Measurements from ENCODE around the gene EN2. TPM values are rescaled to one million over a fixed set of nuclear protein-coding genes. Genes with fewer than 3 reads are reported as not detected.

Gene EN2
- total RNA-seq, 1 donor from 2014 or later = not detected

GRCh38 chr7:155450558-155450969 lies 7.4 kb upstream of the EN2 start:
- intact Hi-C loops (cut with micrococcal nuclease) = loop anchor here (2.0 to 10.0 kb wide), 3 partner anchors 60 to 1557 kb away; no protein-coding TSS in a partner anchor

GRCh38 chr7:155450970-155451801 lies 6.7 kb upstream of the EN2 start:
- intact Hi-C loops (cut with micrococcal nuclease) = loop anchor here (2.0 to 10.0 kb wide), 3 partner anchors 60 to 1556 kb away; no protein-coding TSS in a partner anchor

- intact Hi-C loops (cut with micrococcal nuclease) = loop anchor here (2.0 to 10.0 kb wide), 4 partner anchors 15 to 1557 kb away; no protein-coding TSS in a partner anchor
These were observed 6.1 kb upstream of the EN2 start for GRCh38 chr7:155451840-155452239.

GRCh38 chr7:155452505-155453295 lies 5.2 kb upstream of the EN2 start:
- intact Hi-C loops (cut with micrococcal nuclease) = loop anchor here (2.0 to 10.0 kb wide), 3 partner anchors 14 to 1558 kb away; no protein-coding TSS in a partner anchor

GRCh38 chr7:155453296-155454182 lies 4.4 kb upstream of the EN2 start:
- intact Hi-C loops (cut with micrococcal nuclease) = loop anchor here (2.0 to 10.0 kb wide), 4 partner anchors 13 to 1559 kb away; no protein-coding TSS in a partner anchor

GRCh38 chr7:155454183-155455112 lies 3.5 kb upstream of the EN2 start:
- intact Hi-C loops (cut with micrococcal nuclease) = loop anchor here (2.0 to 10.0 kb wide), 3 partner anchors 74 to 1560 kb away; no protein-coding TSS in a partner anchor

- intact Hi-C loops (cut with micrococcal nuclease) = loop anchor here (2.0 to 10.0 kb wide), 2 partner anchors 74 to 1560 kb away; no protein-coding TSS in a partner anchor
These were observed 2.7 kb upstream of the EN2 start for GRCh38 chr7:155455132-155455693.

GRCh38 chr7:155455776-155456737 lies 1.9 kb upstream of the EN2 start:
- intact Hi-C loops (cut with micrococcal nuclease) = loop anchor here (2.0 to 10.0 kb wide), 2 partner anchors 75 to 1561 kb away; no protein-coding TSS in a partner anchor

GRCh38 chr7:155456738-155457543 lies 988 bp upstream of the EN2 start:
- intact Hi-C loops (cut with micrococcal nuclease) = loop anchor here (10.0 kb wide), 1 partner anchor 1562 kb away; no protein-coding TSS in a partner anchor

GRCh38 chr7:155457544-155458110 lies 302 bp upstream of the EN2 start:
- intact Hi-C loops (cut with micrococcal nuclease) = loop anchor here (10.0 kb wide), 1 partner anchor 1563 kb away; no protein-coding TSS in a partner anchor

- intact Hi-C loops (cut with micrococcal nuclease) = loop anchor here (10.0 kb wide), 1 partner anchor 1564 kb away; no protein-coding TSS in a partner anchor
These were observed 1.2 kb downstream of the EN2 start for GRCh38 chr7:155458878-155459699.

- intact Hi-C loops (cut with micrococcal nuclease) = loop anchor here (10.0 kb wide), 1 partner anchor 1565 kb away; no protein-coding TSS in a partner anchor
These were observed 2.0 kb downstream of the EN2 start for GRCh38 chr7:155459700-155460461.

- intact Hi-C loops (cut with micrococcal nuclease) = no loop called here
These were observed 3.1 kb downstream of the EN2 start for GRCh38 chr7:155460926-155461613.

- intact Hi-C loops (cut with micrococcal nuclease) = no loop called here
These were observed 3.7 kb downstream of the EN2 start for GRCh38 chr7:155461631-155462030.
